Measurements from ENCODE around the gene GFY. TPM values are rescaled to one million over a fixed set of nuclear protein-coding genes. Genes with fewer than 3 reads are reported as not detected.

The GFY gene
- total and polyA plus RNA-seq, 9 of the 15 experiments (the other 6 are each of a cell fraction or from before 2014, with no cell fraction given), result 0.06 to 0.40 (median 0.19) TPM; not detected in 3

GRCh38 chr19:49409441-49410029, 15.7 kb upstream of the GFY start (continued):
- TF ChIP-seq E2F8 (IDR thresholded peaks at IDR 0.05; ENCODE audit: low read depth, partially characterized antibody) (no peak), SMAD3 (CRISPR knock-in tag; conservative IDR thresholded peaks at IDR 0.05) (no peak), ZC3H4 (CRISPR knock-in tag; IDR thresholded peaks at IDR 0.05; ENCODE audit: borderline replicate concordance) (no peak), ZNF217 (CRISPR knock-in tag; IDR thresholded peaks at IDR 0.05) (no peak), ZBTB40 (IDR thresholded peaks at IDR 0.05) (peak; percentile 65), ZBTB40 (CRISPR knock-in tag; IDR thresholded peaks at IDR 0.05) (no peak), ZNF639 (CRISPR knock-in tag; conservative IDR thresholded peaks at IDR 0.05 in 1 of 2, IDR thresholded peaks at IDR 0.05 in 1 of 2) (peak in 1 of 2 experiments; percentile 20; a peak in 1 of 4 replicates), ZFP36 (IDR thresholded peaks at IDR 0.05; ENCODE audit: low read depth, low read length, partially characterized antibody) (no peak), ZNF717 (CRISPR knock-in tag; IDR thresholded peaks at IDR 0.05) (no peak), CCAR2 (IDR thresholded peaks at IDR 0.05; ENCODE audit: low read depth, low read length) (no peak), ARHGAP35 (IDR thresholded peaks at IDR 0.05; ENCODE audit: partially characterized antibody) (no peak), HMGXB4 (CRISPR knock-in tag; IDR thresholded peaks at IDR 0.05) (no peak)
